Left lobe of liver (tissue), 2 donors: Measurements from ENCODE around the gene NYNRIN. TPM values are rescaled to one million over a fixed set of nuclear protein-coding genes. Genes with fewer than 3 reads are reported as not detected.
A peak's percentile ranks its signal among the peaks of the same experiment; 100 is the strongest.

Source experiments
- ATAC-seq: fragments of 200-7000 bp; cut with Tn5 transposase; one replicate; pipeline ENCODE4 v1.9.1; 2020; ENCODE audit warnings: mild to moderate bottlenecking, moderate library complexity
- DNase-seq: peaks from one replicate; pipeline ENCODE4 v3.0.0-alpha.2; 2020; ENCODE audit warnings: low spot score
- total RNA-seq: library from RNA; stranded (reverse); gene quantifications from one replicate; pipeline ENCODE4 v1.2.1, GENCODE V29; 2021
- donor health status: DM: no; HTN: no; CAD: no; lungs with moderate emphysema.
- donor health status: DM: no; HTN: yes; CAD: no.

NYNRIN gene
- total RNA-seq, 1 donor from 2014 or later, result 2.3 TPM

- ATAC-seq, result no peak
Measured at GRCh38 chr14:24390701-24391468, 7.9 kb upstream of the NYNRIN start.

GRCh38 chr14:24392325-24393091 is 6.3 kb upstream of the NYNRIN start:
- ATAC-seq (no peak), DNase-seq (no peak)

More at GRCh38 chr14:24390701-24391468, 7.9 kb upstream of the NYNRIN start:
- DNase-seq, result no peak

GRCh38 chr14:24394275-24394674 is 4.5 kb upstream of the NYNRIN start:
- no peak for DNase-seq
- ATAC-seq, result no peak

DNA sequence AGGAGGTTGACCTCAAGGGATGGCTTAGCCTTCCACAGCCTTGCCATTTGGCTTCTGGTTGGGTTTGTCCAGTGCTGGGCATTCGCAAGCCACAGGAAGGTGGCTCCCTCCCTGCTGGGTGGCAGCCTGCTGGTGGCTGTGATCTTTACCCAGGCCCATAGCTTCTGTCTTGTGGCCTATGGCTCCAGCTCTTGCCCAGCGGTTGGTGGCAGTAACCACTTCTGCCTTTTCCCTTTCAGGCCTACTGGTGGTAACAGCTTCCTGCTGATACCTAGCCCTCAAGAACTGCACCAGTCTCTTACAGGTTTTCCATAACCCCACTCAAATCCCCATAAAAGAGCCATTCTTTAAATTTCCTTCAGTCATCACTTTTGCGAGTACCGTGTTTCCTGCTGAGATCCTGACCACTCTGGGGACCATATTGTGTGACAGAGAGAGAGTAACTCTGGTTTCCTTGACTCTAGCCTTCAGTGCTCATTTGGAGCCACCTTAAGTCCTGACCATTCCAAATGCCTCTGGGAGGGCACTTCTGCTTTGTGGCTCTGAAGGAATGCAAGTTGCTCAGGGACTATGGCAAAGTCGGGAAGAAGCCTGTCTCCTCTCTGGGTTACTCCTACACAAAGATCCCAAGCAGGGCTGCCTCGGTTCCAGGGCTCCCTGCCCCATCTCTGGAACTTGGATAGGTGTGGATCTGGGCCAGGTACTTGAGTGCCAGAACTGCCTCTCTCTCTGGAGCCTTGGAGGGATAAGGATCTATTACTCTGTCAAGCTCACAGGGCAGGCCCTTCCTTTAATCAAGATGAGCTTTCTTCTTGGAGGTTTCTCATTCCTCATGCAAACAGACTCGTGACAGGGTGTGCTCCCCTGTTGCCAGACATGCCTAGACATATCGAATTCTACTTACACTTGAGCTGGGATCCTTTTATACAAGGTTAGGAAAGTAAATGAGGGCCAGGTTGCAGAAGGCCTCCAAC is 2.9 kb upstream of the NYNRIN start:
- DNase-seq, result no peak

GRCh38 chr14:24397639-24398292 is 1.0 kb upstream of the NYNRIN start:
- ATAC-seq (no peak), DNase-seq (no peak)

More for the DNA sequence above, 2.9 kb upstream of the NYNRIN start:
- ATAC-seq, result no peak

GRCh38 chr14:24398293-24398652 is 530 bp upstream of the NYNRIN start:
- ATAC-seq, result peak; percentile 30
- no peak for DNase-seq

DNA sequence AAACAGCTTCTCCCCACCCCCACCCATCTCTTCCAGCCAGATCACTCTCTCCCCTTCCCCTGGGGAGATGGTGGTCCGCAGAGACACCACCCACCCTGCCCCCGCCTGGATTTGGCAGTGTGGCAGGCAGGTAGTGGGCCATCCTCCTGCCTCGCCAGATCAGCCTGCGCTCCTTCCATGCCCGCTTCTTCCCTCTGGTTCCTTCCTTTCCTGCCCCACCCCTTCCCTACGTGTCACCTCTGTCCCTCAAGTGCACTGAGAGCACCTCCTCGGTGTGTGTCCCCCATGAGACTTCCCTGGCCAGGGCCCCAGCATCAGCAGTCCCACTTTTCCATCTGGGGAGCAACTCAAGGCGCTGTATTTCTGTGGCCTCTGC is 632 bp downstream of the NYNRIN start:
- no peak for DNase-seq
- peak; percentile 27 for ATAC-seq

GRCh38 chr14:24399999-24400718 is 1.4 kb downstream of the NYNRIN start:
- peak; percentile 28 for ATAC-seq
- DNase-seq, result no peak

- DNase-seq (no peak), ATAC-seq (no peak)
Measured at GRCh38 chr14:24401810-24402702, 3.3 kb downstream of the NYNRIN start.

- no peak for DNase-seq
Measured at GRCh38 chr14:24403294-24403998, 4.6 kb downstream of the NYNRIN start.

DNA sequence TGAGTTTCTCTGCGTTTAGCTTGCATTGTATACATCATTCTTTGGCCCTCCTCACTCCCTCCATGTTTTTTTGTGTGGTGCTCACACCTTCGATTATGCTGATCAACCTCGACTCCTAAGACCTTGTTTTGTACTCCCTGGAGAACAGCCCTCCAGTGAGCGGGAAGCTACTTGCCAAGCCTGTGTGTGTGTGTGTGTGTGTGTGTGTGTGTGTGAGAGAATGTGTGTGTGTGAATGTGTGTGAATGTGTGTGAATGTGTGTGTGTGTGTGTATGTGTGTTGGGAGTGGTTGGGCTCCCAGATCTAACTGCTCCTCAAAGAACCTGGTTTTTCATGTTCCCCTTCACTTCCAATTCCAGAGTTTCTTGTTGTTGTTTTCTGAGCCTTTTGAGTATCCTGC is 6.0 kb downstream of the NYNRIN start:
- ATAC-seq (no peak), DNase-seq (no peak)

More at GRCh38 chr14:24403294-24403998, 4.6 kb downstream of the NYNRIN start:
- no peak for ATAC-seq

GRCh38 chr14:24406416-24406815 is 7.6 kb downstream of the NYNRIN start:
- no peak for ATAC-seq
- DNase-seq, result no peak

GRCh38 chr14:24407608-24408325 is 9.0 kb downstream of the NYNRIN start:
- no peak for ATAC-seq
- no peak for DNase-seq

- DNase-seq, result no peak
- ATAC-seq, result no peak
Measured at GRCh38 chr14:24408764-24409163, 10.0 kb downstream of the NYNRIN start.

DNA sequence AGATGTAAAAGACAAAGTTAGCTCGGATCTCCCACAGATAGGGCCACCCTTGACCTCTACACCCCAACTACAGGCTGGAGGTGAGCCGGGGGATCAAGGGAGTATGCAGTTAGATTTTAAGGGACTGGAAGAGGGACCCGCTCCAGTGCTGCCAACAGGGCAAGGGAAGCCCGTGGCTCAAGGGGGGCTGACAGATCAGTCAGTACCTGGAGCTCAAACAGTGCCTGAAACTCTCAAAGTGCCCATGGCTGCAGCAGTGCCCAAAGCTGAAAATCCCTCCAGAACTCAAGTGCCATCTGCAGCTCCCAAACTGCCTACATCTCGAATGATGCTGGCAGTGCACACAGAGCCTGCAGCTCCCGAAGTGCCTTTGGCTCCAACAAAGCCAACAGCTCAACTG is 10.4 kb downstream of the NYNRIN start:
- ATAC-seq (no peak), DNase-seq (no peak)

DNA sequence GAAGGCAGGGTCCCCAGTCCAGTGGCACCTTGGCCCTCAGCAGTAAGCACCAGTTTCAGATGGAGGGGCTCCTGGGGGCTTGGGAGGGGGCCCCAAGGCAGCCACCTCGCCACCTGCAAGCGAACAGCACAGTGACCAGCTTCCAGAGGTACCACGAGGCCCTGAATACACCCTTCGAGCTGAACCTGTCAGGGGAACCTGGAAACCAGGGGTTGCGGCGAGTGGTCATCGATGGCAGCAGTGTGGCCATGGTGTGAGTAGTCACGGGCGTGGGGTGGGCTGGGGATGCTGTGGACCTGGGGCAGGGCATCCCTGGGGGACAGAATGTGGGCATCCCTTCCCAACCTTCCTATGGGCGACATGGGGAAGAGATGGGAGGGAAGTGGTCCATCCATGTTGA is 11.2 kb downstream of the NYNRIN start:
- ATAC-seq (no peak), DNase-seq (no peak)
